HG03521 (cell line): ENCODE results near the gene MBD6.

Experiments used
- ATAC-seq: cut with Tn5 transposase; IDR thresholded peaks from one replicate; pipeline ENCODE4 v1.9.1; 2021; ENCODE audit warnings: mild to moderate bottlenecking, moderate library complexity; ENCODE audit not compliant: unreplicated experiment

Gene MBD6

GRCh38 chr12:57525615-57526383 lies 3.2 kb downstream of the MBD6 start:
- no peak for ATAC-seq

GRCh38 chr12:57526477-57527126 lies 4.0 kb downstream of the MBD6 start:
- ATAC-seq: no peak

GRCh38 chr12:57527184-57527583 lies 4.6 kb downstream of the MBD6 start:
- no peak for ATAC-seq

DNA sequence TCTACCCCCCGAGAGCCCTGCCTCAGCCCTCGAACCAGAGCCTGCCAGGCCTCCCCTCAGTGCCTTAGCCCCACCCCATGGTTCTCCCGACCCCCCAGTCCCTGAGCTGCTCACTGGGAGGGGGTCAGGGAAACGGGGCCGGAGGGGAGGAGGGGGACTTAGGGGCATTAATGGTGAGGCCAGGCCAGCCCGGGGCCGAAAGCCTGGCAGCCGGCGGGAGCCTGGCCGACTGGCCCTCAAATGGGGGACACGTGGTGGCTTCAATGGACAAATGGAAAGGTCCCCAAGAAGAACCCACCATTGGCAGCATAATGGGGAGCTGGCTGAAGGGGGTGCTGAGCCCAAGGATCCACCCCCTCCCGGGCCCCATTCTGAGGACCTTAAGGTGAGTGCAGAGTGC lies 5.6 kb downstream of the MBD6 start:
- no peak for ATAC-seq

DNA sequence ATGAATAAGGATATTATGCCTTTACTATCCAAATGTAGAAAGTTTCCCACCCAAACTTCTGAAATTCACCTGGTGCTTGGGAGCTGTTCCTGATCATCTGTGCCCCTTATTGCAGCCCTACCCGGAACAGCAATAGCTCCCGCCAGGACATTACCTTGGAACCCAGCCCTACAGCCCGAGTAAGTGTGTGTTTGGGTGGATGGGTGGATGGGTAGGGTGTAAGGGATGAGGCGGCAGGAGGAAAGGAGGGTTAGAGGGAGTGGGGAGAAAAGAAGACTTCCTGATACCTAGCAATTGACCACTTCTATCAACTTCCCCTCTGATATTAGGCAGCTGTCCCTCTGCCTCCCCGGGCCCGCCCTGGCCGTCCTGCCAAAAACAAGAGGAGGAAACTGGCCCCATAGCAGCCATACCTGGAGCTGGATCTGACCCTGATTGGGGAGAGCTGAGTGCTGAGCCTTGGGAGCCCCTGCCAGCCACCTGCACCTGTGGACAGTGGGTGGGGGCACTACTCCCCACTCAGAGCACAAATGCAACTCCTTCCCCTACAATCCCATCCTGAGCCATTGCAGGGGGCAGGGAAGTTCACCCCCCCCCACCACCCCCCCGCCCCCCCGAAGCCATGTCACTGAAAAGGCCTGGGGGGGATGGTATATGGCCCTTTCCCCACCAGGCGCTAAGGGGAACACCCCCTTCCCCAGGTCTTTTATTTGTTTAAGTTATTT lies 6.4 kb downstream of the MBD6 start:
- no peak for ATAC-seq

DNA sequence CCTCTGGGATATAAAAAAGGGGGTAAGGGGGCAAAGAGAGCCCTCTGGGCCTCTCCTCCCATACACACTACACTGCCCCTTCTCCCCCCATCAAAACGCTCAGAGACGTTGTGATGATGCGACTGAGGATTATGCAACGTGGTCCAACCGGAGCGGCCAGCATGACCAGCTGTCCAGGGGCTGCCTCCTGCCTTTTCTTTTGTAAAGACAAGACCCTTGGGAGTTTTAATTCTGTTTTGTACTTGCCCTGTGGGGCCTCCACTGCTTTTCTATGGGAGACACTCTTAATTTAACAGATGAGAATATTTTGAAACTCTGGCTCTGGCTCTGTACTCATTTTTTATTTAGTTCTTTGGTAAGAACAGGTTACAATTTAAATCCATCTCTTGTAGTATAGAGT lies 7.2 kb downstream of the MBD6 start:
- no peak for ATAC-seq

GRCh38 chr12:57530396-57531142 lies 7.9 kb downstream of the MBD6 start:
- ATAC-seq: no peak

DNA sequence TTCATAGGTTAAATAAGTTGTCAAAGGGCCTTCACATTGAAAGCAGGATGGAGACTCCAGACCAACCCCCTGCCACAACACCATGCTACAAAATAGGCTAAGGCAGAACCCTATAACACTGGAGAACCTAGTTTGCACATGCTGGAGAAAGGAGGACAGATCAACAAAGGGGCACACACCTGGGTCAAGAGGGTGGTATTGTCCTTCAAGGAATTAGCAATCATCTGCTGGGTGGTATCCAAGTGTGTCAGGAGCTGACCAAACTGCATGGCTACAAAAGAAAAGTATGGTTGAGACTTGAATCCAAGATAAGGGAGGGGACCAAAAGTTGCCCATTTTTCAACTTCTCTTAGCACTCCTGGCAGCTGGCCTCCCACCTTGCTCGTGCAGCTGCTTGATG lies 9.2 kb downstream of the MBD6 start:
- no peak for ATAC-seq

GRCh38 chr12:57533108-57533507 lies 10.5 kb downstream of the MBD6 start:
- no peak for ATAC-seq

GRCh38 chr12:57534250-57534649 lies 11.6 kb downstream of the MBD6 start:
- ATAC-seq: no peak

DNA sequence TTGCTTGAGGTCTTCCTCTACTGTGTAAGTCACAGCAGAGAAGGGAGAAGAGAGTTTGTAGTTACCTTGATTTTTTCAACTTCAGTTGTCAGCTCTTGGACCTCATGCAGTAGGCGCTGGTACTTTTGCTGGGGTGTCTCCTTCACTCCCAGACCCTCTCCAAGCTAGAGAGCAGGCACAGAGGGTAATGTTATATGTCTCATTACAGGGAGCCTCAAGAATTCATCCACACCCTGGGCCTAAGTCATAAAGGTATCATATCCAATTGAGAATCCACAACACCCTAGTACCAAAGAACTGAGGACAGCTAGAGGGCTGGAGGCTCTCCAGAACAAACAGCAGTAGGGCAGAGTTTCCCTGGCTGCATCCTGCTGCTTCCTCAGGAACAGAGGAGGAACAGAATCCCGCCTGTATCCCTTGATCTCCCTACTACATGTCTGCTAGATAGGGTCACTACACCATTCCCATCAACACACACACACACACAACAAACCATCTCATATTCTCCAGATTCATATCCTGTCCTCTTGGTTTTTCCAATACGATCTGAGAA lies 12.4 kb downstream of the MBD6 start:
- ATAC-seq: no peak

GRCh38 chr12:57535764-57536596 lies 13.4 kb downstream of the MBD6 start:
- ATAC-seq: no peak

DNA sequence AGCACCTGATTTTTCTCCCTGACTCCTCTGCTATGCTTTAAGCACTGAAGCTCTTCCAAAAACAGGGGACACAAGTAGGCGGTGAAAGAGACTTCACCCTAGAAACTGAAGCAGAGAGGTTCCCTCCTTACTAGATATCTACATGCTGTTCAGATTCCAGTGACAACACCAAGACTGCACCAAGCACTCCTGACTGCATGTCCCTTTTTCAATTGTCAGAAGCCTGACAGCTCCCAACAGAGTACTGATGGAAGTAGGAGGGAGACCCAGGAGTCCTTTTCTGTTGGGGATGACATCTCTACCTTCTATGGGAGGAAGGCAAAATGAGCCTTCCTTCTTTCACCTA lies 13.9 kb downstream of the MBD6 start:
- no peak for ATAC-seq

DNA sequence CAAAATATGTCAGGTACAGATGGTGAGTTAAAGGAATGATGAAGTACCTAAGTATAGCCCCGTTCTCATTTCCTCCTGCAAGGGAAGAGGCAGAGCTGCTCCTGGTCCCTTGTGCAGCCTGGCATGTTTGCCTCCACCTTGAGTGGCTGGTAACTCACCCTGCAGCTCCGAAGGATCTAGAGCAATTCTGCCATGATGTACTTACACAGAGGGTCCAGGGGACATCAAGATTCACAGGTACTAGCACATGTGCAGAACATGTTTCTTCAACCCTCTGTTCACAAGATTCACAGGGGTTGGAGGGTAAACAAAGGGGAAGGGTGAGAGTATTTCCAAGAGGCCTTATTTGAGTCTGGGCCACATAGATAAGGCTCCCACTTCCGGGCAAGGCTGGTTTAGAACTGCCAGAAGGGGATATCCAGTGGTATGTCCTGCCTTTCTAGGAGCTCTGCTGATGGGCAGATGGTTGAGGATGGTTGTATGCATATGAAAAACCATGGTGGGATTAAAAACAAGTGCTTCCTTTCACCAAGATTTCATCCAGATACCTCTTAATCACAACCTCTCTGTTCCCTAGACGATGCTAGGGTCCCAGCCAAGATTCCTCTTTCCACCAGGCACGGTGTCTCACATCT lies 16.6 kb downstream of the MBD6 start:
- no peak for ATAC-seq

DNA sequence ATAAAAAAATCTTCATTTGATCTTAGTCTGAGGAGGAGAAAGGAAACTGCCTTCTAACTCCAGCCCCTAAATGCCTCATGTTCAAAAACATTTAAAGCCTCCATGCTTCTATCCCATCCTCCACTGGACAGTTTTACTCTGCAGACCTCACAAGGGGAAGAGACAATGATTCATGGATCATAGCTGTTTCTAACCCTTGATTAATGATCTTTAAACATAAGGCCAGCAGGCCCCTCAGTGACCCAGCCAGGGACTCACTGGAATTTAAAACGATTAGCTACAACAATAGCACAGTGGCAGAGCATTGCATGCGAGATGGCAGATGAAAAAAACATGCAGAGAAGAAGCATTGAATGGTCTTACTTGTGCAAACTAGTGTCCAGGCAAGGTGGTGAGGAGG lies 18.4 kb downstream of the MBD6 start:
- ATAC-seq: no peak

GRCh38 chr12:57541717-57542116 lies 19.1 kb downstream of the MBD6 start:
- ATAC-seq: no peak

GRCh38 chr12:57543581-57543980 lies 21.0 kb downstream of the MBD6 start:
- ATAC-seq: no peak

- no peak for ATAC-seq
Measured at GRCh38 chr12:57545809-57546437, 23.3 kb downstream of the MBD6 start.
